Activated CD8-positive, alpha-beta T cell treated with anti-CD3 and anti-CD28 coated beads for 36 hours (primary cell): ENCODE results near the gene CRYL1. TPM values are rescaled to one million over a fixed set of nuclear protein-coding genes. Genes with fewer than 3 reads are reported as not detected.

Experiments
- ATAC-seq: fragments of 200-7000 bp; cut with Tn5 transposase; one replicate; pipeline ENCODE4 v1.10.0; 2021; ENCODE audit warnings: mild to moderate bottlenecking, moderate library complexity
- CTCF ChIA-PET: fragments of 350-600 bp; sonication (Branson Sonifier 250); formaldehyde crosslinking; loops from one replicate; lab custom pipeline; 2021; ENCODE audit warnings: antibody characterized with exemption; lab: Charles Lee
- POLR2A ChIA-PET: fragments of 350-600 bp; sonication (Branson Sonifier 250); formaldehyde crosslinking; loops from one replicate; lab custom pipeline; 2021; ENCODE audit warnings: antibody characterized with exemption; lab: Charles Lee
- DNase-seq: peaks from one replicate; pipeline ENCODE4 v3.0.0-alpha.2; 2020
- H3K27ac Mint-ChIP-seq: one replicate; pipeline ENCODE4 v1.8.0; 2021; ENCODE audit warnings: mild to moderate bottlenecking, mixed read lengths
- H3K27me3 Mint-ChIP-seq: one replicate; pipeline ENCODE4 v1.8.0; 2021; ENCODE audit warnings: mixed read lengths
- H3K36me3 Mint-ChIP-seq: one replicate; pipeline ENCODE4 v1.8.0; 2021; ENCODE audit warnings: low read depth, mixed read lengths
- H3K4me1 Mint-ChIP-seq: one replicate; pipeline ENCODE4 v1.8.0; 2021; ENCODE audit warnings: low read depth, mixed read lengths
- H3K4me3 Mint-ChIP-seq: one replicate; pipeline ENCODE4 v1.8.0; 2021; ENCODE audit warnings: mild to moderate bottlenecking, moderate library complexity, mixed read lengths
- H3K9me3 Mint-ChIP-seq: one replicate; pipeline ENCODE4 v1.8.0; 2021; ENCODE audit warnings: mixed read lengths
- intact Hi-C: fragments of 100-400 bp; cut with micrococcal nuclease; formaldehyde crosslinking; loops from one replicate; pipeline ENCODE4 v1.10.0; 2022
- total RNA-seq, 2 experiments: library from RNA; stranded (reverse); gene quantifications; one replicate each; pipeline ENCODE4 v1.2.3, GENCODE V29; 2021
- TF ChIP-seq, protein P1 (sequence below): fragments of 200-600 bp; IDR thresholded peaks from one replicate; pipeline ENCODE4 v1.8.0; 2022; ENCODE audit warnings: antibody characterized with exemption, mild to moderate bottlenecking

Gene CRYL1
- total RNA-seq, 2 experiments from 2014 or later, result 8.5 to 9.4 TPM

DNA sequence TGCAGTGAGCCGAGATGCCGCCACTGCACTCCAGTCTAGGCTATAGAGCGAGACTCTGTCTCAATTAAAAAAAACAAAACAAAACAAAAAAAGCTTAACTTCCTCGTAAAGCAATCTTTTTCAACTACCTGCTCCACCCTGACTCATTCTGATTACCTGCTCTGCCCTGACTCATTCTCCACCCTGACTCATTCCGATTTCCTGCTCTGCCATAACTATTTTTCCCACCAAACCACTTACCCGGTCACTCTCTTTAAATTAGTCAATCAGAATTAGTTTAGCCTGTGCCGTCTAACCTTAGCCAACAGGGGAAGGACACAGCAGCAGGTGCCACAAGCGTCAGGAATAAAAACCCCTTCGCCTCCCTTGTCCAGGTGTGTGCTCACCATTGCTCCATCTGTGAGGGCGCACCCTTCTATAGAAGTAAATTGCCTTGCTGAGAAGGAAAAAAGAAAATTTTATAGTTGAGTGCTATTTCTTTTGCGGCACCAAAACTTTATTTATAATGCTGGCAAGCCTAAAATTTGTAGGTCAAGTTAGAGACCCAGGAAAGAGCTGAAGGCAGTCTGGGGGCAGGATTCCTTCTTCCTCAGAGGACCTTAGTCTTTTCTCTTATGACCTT, 39.6 kb upstream of the CRYL1 start:
- ChIA-PET POLR2A (no interaction called here), CTCF (interaction anchor here (0.9 to 1.6 kb wide), 3 partner anchors 8 to 70 kb away, joined by 3 to 4 read pairs (median 4); no protein-coding TSS in a partner anchor)
- Mint-ChIP-seq H3K27me3 (no peaks in the 10 kb centered on the region), H3K27ac (no peak overlapping the region), H3K4me1 (peaks cover 11% of the 10 kb centered on the region), H3K9me3 (peaks cover 10% of the 10 kb centered on the region), H3K36me3 (peaks cover 7% of the 10 kb centered on the region), H3K4me3 (peak overlapping the region; percentile 31)
- TF ChIP-seq, protein P1, sequence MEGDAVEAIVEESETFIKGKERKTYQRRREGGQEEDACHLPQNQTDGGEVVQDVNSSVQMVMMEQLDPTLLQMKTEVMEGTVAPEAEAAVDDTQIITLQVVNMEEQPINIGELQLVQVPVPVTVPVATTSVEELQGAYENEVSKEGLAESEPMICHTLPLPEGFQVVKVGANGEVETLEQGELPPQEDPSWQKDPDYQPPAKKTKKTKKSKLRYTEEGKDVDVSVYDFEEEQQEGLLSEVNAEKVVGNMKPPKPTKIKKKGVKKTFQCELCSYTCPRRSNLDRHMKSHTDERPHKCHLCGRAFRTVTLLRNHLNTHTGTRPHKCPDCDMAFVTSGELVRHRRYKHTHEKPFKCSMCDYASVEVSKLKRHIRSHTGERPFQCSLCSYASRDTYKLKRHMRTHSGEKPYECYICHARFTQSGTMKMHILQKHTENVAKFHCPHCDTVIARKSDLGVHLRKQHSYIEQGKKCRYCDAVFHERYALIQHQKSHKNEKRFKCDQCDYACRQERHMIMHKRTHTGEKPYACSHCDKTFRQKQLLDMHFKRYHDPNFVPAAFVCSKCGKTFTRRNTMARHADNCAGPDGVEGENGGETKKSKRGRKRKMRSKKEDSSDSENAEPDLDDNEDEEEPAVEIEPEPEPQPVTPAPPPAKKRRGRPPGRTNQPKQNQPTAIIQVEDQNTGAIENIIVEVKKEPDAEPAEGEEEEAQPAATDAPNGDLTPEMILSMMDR, result no peak
- DNase-seq (no peak), ATAC-seq (no peak)
- intact Hi-C loops, result no loop called here

DNA sequence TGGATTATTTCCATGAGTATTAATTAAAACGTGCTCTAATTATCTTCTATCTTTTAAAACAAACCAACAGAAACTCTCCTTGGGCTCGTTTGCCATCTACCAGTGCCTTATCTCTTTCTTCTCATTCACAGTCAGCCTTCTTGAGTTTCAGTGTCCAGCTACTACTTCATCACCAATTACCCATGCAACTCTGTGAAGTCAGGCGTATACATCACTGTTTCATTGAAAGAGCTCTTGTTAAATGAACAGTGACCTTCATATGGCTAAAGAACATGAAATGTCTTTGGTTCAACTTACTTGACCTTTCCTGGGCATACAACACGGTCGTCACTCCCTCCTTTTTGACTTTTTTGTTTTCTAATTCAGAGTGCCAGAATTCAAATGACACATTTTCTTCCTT, 36.1 kb upstream of the CRYL1 start:
- DNase-seq (no peak), ATAC-seq (no peak)
- H3K27ac Mint-ChIP-seq, result no peak overlapping the region
- H3K4me3 Mint-ChIP-seq, result no peak overlapping the region
- H3K4me1 Mint-ChIP-seq, result peaks cover 6% of the 10 kb centered on the region
- POLR2A ChIA-PET, result no interaction called here
- TF ChIP-seq, protein P1, result no peak
- CTCF ChIA-PET, result no interaction called here
- H3K9me3 Mint-ChIP-seq, result peaks cover 10% of the 10 kb centered on the region
- no peaks in the 10 kb centered on the region for H3K27me3 Mint-ChIP-seq
- intact Hi-C loops, result no loop called here
- peaks cover 7% of the 10 kb centered on the region for H3K36me3 Mint-ChIP-seq

DNA sequence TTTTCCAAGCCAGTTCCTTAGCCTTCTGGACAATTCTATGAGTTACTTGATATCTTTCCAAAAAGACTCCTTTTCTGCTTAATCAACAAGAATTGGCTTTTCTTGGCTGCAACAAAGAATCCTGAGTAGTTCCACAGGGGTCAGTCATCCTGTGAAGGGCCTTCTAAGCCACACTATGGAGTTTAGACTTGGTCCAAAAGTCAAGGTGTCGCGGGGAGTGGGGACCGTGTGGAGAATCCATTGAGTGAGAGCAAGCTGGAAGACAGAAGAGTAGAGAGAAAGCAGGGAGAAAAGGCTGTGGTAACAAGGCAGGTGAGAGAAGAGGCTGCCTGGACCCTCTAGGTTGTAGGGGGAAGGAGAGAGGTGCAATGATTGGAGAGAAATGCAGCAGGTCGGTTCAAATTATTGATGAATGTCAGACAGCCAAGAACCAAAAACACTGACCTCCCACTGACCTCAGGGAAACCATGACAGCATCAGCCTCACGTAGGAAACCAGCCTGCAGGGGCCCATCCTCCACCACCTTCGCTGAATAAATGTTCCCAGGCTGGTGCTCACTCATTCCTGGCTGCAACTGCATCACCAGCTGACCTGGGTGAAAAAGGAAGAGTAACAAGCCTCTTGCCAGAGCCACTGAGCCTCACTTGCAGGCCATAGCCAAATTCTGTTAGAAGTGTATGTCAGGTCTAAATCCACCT, 34.2 kb upstream of the CRYL1 start:
- CTCF ChIA-PET, result no interaction called here
- Mint-ChIP-seq H3K36me3 (peaks cover 3% of the 10 kb centered on the region), H3K27me3 (no peaks in the 10 kb centered on the region), H3K4me3 (no peak overlapping the region), H3K9me3 (peaks cover 5% of the 10 kb centered on the region), H3K4me1 (peaks cover 2% of the 10 kb centered on the region), H3K27ac (no peak overlapping the region)
- intact Hi-C loops, result no loop called here
- TF ChIP-seq, protein P1, result no peak
- DNase-seq (no peak), ATAC-seq (no peak)
- POLR2A ChIA-PET, result no interaction called here

GRCh38 chr13:20558982-20559381, 33.3 kb upstream of the CRYL1 start:
- peaks cover 2% of the 10 kb centered on the region for H3K4me1 Mint-ChIP-seq
- no peak overlapping the region for H3K27ac Mint-ChIP-seq
- TF ChIP-seq, protein P1, result no peak
- no peaks in the 10 kb centered on the region for H3K27me3 Mint-ChIP-seq
- H3K9me3 Mint-ChIP-seq, result no peaks in the 10 kb centered on the region
- intact Hi-C loops, result no loop called here
- ChIA-PET POLR2A (no interaction called here), CTCF (no interaction called here)
- H3K4me3 Mint-ChIP-seq, result no peak overlapping the region
- ATAC-seq (no peak), DNase-seq (no peak)
- H3K36me3 Mint-ChIP-seq, result no peaks in the 10 kb centered on the region

DNA sequence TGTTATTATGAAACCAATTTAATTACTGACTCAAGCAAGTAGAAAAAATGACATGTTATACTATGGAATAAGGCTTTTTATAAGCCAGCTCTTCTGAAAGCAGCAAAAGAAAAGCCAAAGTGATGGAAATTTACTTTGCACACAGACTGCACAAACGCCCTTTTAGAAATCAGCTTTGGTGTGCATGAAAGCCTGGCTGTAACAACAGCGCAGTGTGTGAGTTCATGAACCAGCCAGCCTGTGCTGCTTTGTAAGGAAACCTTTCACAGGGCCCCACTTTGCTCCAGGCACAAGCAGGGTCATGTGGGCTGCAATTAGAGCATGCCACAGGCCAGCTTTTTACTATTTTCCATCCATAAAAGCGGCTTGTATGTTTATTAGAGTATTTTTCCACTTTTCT, 27.7 kb upstream of the CRYL1 start:
- intact Hi-C loops, result no loop called here
- no peaks in the 10 kb centered on the region for H3K9me3 Mint-ChIP-seq
- ChIA-PET POLR2A (interaction anchor here (0.9 kb wide), 1 partner anchor 13 kb away, joined by 3 read pairs; no protein-coding TSS in a partner anchor), CTCF (no interaction called here)
- TF ChIP-seq, protein P1, result no peak
- H3K27ac Mint-ChIP-seq, result no peak overlapping the region
- no peaks in the 10 kb centered on the region for H3K27me3 Mint-ChIP-seq
- H3K36me3 Mint-ChIP-seq, result no peaks in the 10 kb centered on the region
- no peaks in the 10 kb centered on the region for H3K4me1 Mint-ChIP-seq
- ATAC-seq (no peak), DNase-seq (no peak)
- no peak overlapping the region for H3K4me3 Mint-ChIP-seq
